ENCODE results near the gene MITD1.
"Not testable (repeated sequence)": the region's sequence is repeated elsewhere in the genome, so short reads cannot be mapped to it uniquely, and the experiment has no call there.

Gene MITD1

DNA sequence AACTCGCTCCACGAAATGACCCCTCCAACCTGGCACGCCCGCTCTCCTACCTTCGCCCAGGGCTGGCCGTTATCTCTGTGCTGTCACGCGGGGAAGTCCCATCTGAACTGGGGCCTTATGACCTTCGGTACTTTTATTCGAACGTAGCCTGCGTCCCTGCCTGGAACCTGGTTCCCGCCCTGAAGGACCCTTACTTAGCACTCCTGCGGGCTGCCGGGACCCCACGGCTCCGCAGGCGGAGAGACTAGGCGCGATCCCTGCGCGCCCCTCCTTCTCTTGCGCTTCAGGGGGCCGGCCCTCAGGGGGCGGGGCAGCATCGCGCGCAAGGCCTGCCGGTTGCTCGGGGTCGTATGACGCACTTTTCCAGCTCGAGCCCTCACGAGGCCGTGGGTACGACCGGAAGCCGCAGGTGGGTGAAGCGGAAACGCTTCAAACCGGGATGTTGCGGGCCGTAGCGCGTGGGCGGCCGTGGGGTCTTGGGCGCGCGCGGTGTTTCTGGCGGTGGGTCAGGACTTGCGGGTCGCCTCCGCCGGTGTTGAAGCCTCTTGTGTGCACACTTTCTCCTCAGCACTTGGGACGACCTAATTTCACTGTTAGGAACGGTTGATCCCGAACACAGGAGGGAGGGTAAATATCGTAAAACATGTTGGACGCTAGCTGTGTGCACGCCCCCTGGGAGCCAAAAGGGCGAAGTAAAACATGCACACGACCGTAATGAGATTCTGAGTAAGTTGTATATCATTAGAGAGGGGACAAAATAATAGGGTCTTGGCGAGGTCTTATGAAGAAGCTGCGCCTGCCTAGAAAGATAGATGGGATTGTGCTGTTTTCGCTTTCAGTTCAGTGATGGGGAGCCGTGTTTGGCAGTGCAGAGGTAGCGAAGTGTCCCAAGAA lies 26.0 kb downstream of the MITD1 start, which contains the start of the genes LIPT1 and TSGA10:
Gene LIPT1, plus strand, starts transcription at position 325 of the 894 bp plus-strand sequence. CDS start 6,991 bp downstream, outside the sequence.
Gene TSGA10, minus strand, starts transcription at position 300 of the 894 bp plus-strand sequence. CDS start 45,503 bp downstream, outside the sequence.
- peak; percentile 93 for DNase-seq (ENCODE audit: low read depth)

DNA sequence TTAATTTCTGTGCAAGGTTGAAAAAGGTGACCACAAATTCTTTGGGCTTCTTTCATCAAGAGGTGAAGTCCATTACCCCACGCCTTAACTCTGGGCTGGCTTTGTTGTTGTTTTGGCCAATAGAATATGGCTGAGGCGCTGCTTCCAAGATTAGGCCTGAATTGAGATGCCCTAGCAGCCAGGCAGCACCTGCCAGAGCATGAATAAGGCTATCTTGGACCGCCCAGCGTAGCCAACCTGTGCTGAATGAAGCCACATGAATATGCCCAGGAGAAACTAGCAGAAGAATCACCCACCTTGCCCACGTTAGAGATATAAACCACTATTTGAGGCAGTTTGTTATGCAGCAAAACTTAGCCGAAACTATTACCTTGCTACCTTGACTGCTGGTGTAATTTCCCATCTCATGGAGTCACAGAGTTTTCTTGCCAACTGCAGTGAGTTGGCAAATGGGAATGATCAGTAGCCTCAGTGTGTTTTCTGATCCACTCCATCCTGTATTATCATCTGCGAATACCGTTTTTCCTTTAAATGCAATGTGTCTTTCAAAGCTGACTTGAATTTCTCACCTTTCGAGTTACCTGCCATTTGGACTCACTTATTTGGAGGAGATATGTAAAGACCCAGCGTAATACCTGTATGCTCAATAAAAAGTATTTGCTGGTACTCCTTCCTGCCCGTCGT lies 26.8 kb downstream of the MITD1 start:
- DNase-seq (ENCODE audit: low read depth), result no peak

DNA sequence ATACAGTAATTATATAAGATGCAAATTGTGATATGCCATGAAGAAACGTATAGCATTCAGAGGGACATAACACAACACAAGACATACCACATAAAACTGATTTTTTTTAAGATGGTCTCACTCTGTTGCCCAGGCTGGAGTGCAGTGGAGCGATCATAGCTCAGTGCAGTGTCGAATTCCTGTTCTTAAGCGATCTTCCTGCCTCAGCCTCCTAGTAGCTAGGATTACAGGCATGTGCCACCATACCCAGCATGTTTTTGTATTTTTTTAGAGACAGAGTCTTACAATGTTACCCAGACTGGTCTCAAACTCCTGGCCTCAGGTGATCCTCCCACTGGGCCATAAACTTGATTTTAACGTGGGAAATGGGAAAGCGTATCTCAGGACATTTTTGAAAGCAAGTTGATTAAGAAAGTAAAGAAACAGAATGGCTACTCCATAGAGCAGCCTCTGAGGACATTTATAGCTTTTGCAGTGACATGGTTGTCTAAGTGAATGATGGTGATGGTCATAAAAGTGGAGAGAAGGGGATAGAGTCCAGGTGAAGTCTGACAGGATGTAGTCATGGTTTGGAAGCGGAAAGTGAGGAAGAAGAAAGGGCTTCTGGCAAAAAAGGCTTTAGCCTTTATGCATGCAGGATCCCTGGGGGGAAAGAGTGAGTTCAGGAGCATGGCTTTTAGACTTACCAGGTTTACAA lies 28.5 kb downstream of the MITD1 start:
- DNase-seq (ENCODE audit: low read depth), result no peak

DNA sequence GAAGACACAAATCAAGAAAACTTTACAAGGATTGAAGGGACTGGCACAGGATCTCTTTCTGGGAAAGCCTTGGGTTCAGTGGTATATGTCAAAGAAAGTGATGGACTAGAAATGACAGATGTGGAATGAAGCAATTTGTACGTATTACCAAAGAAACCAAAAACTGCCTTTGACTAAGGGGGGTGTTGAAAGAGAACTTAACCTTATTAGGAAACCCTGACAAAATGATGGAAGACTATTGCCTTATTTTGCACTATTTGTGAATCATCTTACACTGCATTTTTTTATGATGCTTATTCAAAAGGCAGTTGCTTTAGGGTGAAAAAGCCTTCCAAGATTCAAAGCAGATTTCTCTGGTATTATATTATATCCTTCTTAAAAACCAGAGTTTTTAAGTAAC lies 30.2 kb downstream of the MITD1 start:
- DNase-seq (ENCODE audit: low read depth), result no peak

DNA sequence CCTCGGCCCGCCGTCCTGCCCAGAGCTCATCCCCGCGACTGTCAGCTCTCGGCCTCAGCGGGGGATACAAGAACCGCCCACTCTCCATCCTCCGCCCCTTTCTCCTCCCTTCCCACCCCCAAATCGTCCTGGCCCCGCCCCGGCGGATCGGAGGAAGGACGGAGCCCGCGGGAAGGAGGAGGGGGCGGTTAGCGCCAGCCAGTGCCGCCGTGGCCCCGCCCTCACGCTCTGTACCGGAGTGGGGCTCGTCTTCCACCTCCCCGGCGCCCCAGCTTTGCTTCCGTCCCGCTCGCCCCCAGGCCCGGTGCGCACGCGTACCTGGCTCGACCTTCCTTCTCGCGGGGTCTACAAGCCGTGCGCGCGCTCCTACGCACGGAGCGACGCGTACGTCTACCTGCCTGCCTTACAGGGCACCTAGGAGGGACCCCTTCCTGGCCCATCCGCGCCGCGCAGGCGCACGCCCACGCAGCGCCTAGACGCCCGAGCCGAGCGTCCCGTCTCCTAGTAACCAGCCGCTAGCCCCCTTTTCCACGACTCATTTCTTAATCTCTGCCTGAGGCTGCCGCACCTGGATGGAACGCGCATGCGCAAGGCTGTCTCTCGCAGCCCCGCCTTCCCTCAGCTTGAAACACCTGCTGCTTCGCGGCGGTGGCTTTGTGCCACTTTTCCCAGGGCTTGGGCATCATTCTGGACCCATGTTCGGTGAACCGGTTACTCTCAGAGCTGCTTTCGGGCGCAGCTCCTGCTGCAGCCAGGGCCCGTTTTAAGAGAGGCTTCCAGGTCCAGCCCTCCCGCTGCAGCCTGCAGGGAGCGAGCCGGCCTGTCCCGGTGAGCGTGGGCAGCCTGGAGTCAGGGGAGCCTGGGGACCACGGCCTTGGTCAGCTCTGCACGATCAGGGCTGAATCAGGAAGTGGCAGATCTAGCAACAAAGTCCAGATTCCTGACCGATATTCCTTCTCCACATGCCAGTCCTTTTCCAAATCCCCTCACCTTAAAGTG lies 39.4 kb downstream of the MITD1 start, which contains the start of gene C2orf15:
Gene C2orf15, plus strand, starts transcription at position 598 of the 999 bp plus-strand sequence. CDS start 8,852 bp downstream, outside the sequence.
- DNase-seq (ENCODE audit: low read depth), result peak; percentile 93

DNA sequence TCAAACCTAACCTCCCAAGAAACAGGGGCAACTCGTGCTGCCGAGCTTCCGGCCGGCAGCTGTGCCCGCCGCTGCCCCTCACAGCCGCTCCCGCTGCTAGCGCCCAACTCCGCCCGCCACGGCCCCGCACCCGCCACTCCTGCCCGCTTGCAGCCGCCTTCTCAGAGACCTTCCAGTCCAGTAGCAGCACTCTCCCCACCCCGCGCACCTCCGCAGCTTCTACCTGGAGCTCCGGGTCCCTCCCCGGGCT lies 40.1 kb downstream of the MITD1 start:
- no peak for DNase-seq (ENCODE audit: low read depth)

DNA sequence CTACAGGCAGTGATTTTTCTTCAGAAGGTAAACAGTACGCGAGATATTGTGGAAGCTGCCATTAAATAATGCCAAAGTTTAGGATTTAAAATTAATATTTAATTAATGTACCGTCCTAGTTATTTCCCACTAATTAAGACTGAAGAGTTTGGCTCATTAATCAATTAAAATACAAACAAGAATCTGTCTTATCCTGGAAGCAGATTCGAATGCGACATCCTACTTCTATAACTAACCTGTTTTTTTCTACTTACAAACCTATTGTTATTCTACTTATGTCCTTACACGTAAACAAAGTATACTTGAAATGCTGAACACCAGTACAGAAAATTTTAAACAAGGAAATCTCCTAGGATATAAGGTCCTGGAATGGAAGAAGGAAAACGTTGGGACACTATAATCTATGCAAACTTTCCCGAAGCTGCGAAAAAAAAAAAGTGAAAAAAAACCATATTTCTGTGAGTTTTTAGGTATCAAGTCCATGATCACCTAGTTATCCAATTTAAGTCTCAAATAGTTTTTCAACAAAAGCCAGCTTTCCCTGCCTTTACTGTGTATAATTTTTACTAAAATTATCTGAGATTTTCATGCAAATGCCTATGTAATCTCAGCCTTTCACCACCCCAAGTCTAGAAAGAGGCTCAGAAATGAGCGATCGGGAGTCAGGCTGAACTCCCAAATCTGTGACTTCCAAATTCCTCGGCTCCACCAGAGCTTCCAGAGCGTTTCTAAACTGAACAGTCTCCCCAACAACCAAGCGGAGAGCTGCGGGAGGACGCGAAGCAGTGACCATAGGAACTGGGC lies 40.6 kb downstream of the MITD1 start:
- DNase-seq (ENCODE audit: low read depth), result peak; percentile 13

DNA sequence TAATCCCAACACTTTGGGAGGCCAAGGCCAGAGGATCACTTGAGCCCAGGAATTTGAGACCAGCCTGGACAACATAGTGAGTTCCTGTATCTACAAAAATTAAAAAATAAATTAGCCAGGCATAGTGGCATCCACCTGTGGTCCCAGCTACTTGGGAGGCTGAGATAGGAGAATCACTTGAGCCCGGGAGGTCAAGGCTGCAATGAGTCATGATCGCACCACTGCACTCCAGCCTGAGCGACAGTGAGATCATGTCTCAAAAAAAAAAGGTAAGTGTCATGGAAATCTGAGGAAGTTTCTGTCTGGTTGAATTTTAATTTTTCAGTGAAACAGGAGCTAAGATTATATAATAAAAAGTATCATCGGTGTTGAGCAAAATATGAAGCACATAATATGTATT lies 41.9 kb downstream of the MITD1 start:
- DNase-seq (ENCODE audit: low read depth), result no peak

DNA sequence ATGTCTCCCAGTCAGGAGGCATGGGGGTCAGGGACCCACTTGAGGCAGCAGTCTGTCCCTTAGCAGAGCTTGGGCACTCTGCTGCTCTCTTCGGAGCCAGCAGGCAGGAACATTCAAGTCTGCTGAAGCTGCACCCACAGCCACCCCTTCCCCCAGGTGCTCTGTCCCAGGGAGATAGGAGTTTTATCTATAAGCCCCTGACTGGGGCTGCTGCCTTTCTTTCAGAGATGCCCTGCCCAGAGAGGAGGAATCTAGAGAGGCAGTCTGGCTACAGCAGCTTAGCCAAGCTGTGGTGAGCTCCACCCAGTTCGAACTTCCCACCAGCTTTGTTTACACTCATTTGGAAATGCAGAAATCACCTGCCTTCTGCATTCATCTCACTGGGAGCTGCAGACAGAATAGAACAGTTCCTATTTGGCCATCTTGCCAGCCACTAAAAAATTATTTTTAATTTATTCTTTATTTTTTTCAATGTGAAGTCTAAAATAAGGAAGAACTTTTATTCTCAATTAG lies 45.8 kb downstream of the MITD1 start:
- not testable (repeated sequence) for DNase-seq (ENCODE audit: low read depth)

DNA sequence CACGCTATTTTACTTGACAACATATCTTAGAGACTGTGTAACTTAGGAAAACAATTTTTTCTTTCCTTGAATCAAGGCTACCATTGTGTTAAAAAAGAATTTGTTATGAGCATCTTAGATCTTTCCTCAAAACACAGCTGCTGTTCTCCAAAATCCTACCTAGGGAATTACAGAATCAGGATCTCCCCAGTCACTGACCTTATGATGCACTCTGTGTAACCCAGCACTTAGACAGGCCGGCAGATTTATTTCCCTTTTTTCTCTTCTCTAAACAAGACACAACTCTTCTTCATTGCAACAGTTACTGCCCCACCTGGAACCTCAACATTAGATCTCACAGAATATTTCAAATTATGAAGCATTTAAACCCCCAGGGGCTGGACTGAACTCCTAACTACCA lies 52.9 kb downstream of the MITD1 start:
- no peak for DNase-seq (ENCODE audit: low read depth)

All from HS-5 (cell line).